Measurements from ENCODE around the gene TAP1.

Gene TAP1

DNA sequence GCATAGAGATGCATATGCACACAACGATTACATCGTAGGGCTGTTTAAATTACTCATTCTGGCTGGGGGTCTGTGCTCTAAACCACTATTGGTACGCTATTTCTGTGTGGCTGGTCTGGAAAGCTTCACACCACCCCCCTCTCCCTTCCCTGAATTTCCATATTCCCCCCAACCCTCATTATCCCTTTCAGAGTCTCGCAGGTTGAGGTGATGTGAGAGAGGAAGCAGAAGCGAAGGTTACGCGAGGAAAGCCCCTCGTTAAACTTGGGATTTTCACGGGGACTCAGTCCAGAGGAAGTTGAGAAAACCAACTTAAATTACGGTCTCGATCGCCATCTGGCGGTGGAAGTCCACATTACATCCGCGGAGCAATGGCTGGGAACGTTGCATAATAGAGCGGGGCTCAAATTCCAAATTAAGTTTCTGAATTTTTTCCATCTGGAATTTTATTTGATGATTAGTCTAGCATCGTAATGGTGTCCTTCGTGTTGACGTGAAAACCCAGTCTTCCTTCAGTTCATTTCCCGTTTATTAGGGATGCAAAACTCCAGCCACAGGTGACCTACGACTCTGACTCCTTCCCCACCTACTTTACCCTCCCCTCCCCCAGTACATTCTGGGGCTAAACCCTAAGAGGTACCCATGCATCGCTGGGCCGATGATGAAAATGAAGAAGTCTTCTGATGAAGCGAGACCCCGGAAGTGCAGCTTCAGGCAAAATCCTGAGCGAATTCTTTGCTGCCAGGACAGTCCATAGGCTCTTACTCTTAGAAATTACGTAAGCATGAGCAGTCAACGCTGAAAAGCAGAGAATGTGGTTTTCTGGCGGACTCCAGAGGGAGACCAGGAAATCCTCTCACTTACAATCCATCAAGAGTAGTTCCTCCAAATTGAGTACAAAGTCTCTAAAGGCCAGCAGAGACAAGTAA, 56.4 kb downstream of the TAP1 start:
- peak; percentile 77 for DNase-seq
